Natural killer cell treated with Interleukin-12 subunit alpha and Interleukin-12 subunit beta and Interleukin-15 and Interleukin-18, amount 100 ng/mL, for 72 hours (primary cell): Measurements from ENCODE around the gene FAM200C. TPM values are rescaled to one million over a fixed set of nuclear protein-coding genes. Genes with fewer than 3 reads are reported as not detected.

Experiments used
- ATAC-seq, 2 donors: fragments of 150-1000 bp; cut with Tn5 transposase in 1 of 2; sonication (Bioruptor Pico), chemical (Tn5 transposase) in 1 of 2; 2 replicates each; pipeline ENCODE4 v1.10.0; 2021
- DNase-seq: peaks from one replicate; pipeline ENCODE4 v3.0.0; 2022; ENCODE audit warnings: low spot score
- H3K27ac Mint-ChIP-seq, 2 donors: 1 replicate in 1 of 2; 2 replicates in 1 of 2; pipeline ENCODE4 v1.8.0; 2022; ENCODE audit warnings: mixed read lengths in 2 of 2, mild to moderate bottlenecking in 1 of 2, moderate library complexity in 1 of 2
- H3K27me3 Mint-ChIP-seq, 2 donors: 1 replicate in 1 of 2; 2 replicates in 1 of 2; pipeline ENCODE4 v1.8.0; 2022; ENCODE audit warnings: mixed read lengths in 2 of 2
- H3K36me3 Mint-ChIP-seq: one replicate; pipeline ENCODE4 v1.8.0; 2022; ENCODE audit warnings: mixed read lengths
- H3K4me1 Mint-ChIP-seq, 2 donors: 1 replicate in 1 of 2; 2 replicates in 1 of 2; pipeline ENCODE4 v1.8.0; 2022; ENCODE audit warnings: low read depth in 2 of 2, mixed read lengths in 2 of 2, mild to moderate bottlenecking in 1 of 2
- H3K4me3 Mint-ChIP-seq: one replicate; pipeline ENCODE4 v1.8.0; 2022; ENCODE audit warnings: mixed read lengths
- H3K9me3 Mint-ChIP-seq: 2 replicates; pipeline ENCODE4 v1.8.0; 2022; ENCODE audit warnings: mixed read lengths
- total RNA-seq, 2 donors: library from RNA; stranded (reverse); gene quantifications; one replicate each; pipeline ENCODE4 v1.2.3, GENCODE V29; 2022

The FAM200C gene
- total RNA-seq, 2 donors from 2014 or later = 0.78 to 1.00 TPM

GRCh38 chr5:160354666-160355065, 45.2 kb downstream of the FAM200C start:
- Mint-ChIP-seq H3K4me1 (no peaks in the 10 kb centered on the region), H3K27me3 (peaks cover 0 to 7% of the 10 kb centered on the region in 2 donors), H3K36me3 (no peaks in the 10 kb centered on the region), H3K27ac (no peak overlapping the region), H3K4me3 (no peak overlapping the region), H3K9me3 (no peaks in the 10 kb centered on the region)
- ATAC-seq (no peak), DNase-seq (no peak)

GRCh38 chr5:160353379-160353778, 46.5 kb downstream of the FAM200C start:
- Mint-ChIP-seq H3K27ac (no peak overlapping the region), H3K36me3 (no peaks in the 10 kb centered on the region), H3K27me3 (peaks cover 2 to 7% of the 10 kb centered on the region in 2 donors), H3K9me3 (no peaks in the 10 kb centered on the region), H3K4me1 (no peaks in the 10 kb centered on the region), H3K4me3 (no peak overlapping the region)
- ATAC-seq = no peak
- DNase-seq = no peak

- no peaks in the 10 kb centered on the region for H3K36me3 Mint-ChIP-seq
- H3K9me3 Mint-ChIP-seq = no peaks in the 10 kb centered on the region
- H3K4me3 Mint-ChIP-seq = no peak overlapping the region
- no peaks in the 10 kb centered on the region for H3K4me1 Mint-ChIP-seq
- peaks cover 2 to 3% of the 10 kb centered on the region in 2 donors for H3K27me3 Mint-ChIP-seq
- no peak for DNase-seq
- no peak for ATAC-seq
- no peak overlapping the region for H3K27ac Mint-ChIP-seq
These were observed 47.5 kb downstream of the FAM200C start for GRCh38 chr5:160352308-160352707.

GRCh38 chr5:160349935-160350303, 49.9 kb downstream of the FAM200C start:
- no peaks in the 10 kb centered on the region for H3K9me3 Mint-ChIP-seq
- no peaks in the 10 kb centered on the region for H3K4me1 Mint-ChIP-seq
- DNase-seq = no peak
- H3K27me3 Mint-ChIP-seq = peaks cover 0 to 3% of the 10 kb centered on the region in 2 donors
- no peak for ATAC-seq
- no peaks in the 10 kb centered on the region for H3K36me3 Mint-ChIP-seq
- no peak overlapping the region for H3K4me3 Mint-ChIP-seq
- H3K27ac Mint-ChIP-seq = no peak overlapping the region

GRCh38 chr5:160349249-160349934, 50.5 kb downstream of the FAM200C start:
- ATAC-seq (no peak), DNase-seq (no peak)
- Mint-ChIP-seq H3K27ac (no peak overlapping the region), H3K9me3 (no peaks in the 10 kb centered on the region), H3K36me3 (no peaks in the 10 kb centered on the region), H3K27me3 (peaks cover 0 to 3% of the 10 kb centered on the region in 2 donors), H3K4me3 (no peak overlapping the region), H3K4me1 (no peaks in the 10 kb centered on the region)

- Mint-ChIP-seq H3K4me3 (no peak overlapping the region), H3K4me1 (peaks cover 0 to 7% of the 10 kb centered on the region in 2 donors), H3K27me3 (peaks cover 0 to 3% of the 10 kb centered on the region in 2 donors), H3K36me3 (no peaks in the 10 kb centered on the region), H3K27ac (no peak overlapping the region), H3K9me3 (no peaks in the 10 kb centered on the region)
- DNase-seq = no peak
- ATAC-seq = no peak
These were observed 51.8 kb downstream of the FAM200C start for GRCh38 chr5:160348080-160348479.

- H3K9me3 Mint-ChIP-seq = no peaks in the 10 kb centered on the region
- H3K4me3 Mint-ChIP-seq = no peak overlapping the region
- H3K27ac Mint-ChIP-seq = no peak overlapping the region
- H3K36me3 Mint-ChIP-seq = no peaks in the 10 kb centered on the region
- ATAC-seq (no peak), DNase-seq (no peak)
- H3K4me1 Mint-ChIP-seq = peaks cover 0 to 7% of the 10 kb centered on the region in 2 donors
- peaks cover 0 to 3% of the 10 kb centered on the region in 2 donors for H3K27me3 Mint-ChIP-seq
These were observed 52.4 kb downstream of the FAM200C start for GRCh38 chr5:160347448-160347847.

Other genes with a start within 250 kb of the FAM200C start
- not detected for gene FABP6, start 170.5 kb downstream of the FAM200C start, total RNA-seq
- 10 to 100 TPM in 1 of 2 donors, 1 to 10 TPM in 1; 5.6 to 20.1 TPM for gene CCNJL, start 87.5 kb downstream of the FAM200C start, total RNA-seq
- gene C1QTNF2, start 29.4 kb downstream of the FAM200C start, total RNA-seq = not detected
- gene SLU7, start 19.0 kb upstream of the FAM200C start, total RNA-seq = 10 to 100 TPM; 50.7 to 62.0 TPM
- gene PTTG1, start 21.8 kb upstream of the FAM200C start, total RNA-seq = 100 to 1,000 TPM; 139 to 241 TPM